Nephron (organoid): Measurements from ENCODE around the gene ERAP2.

Source experiments
- H3K27ac Mint-ChIP-seq, 3 experiments: 2 replicates each; pipeline ENCODE4 v1.8.0; 2020; ENCODE audit warnings: mixed read lengths in 3 of 3, mild to moderate bottlenecking in 2 of 3, moderate library complexity in 1 of 3
- H3K27me3 Mint-ChIP-seq: 2 replicates; pipeline ENCODE4 v1.8.0; 2021; ENCODE audit warnings: low read depth, mild to moderate bottlenecking, moderate library complexity, mixed read lengths
- H3K36me3 Mint-ChIP-seq: 2 replicates; pipeline ENCODE4 v1.8.0; 2020; ENCODE audit warnings: low read depth, mixed read lengths
- H3K4me1 Mint-ChIP-seq: 2 replicates; pipeline ENCODE4 v1.8.0; 2020; ENCODE audit warnings: mixed read lengths
- H3K4me3 Mint-ChIP-seq, 3 experiments: 2 replicates each; pipeline ENCODE4 v1.8.0; 2020; ENCODE audit warnings: mild to moderate bottlenecking in 3 of 3, mixed read lengths in 3 of 3, moderate library complexity in 2 of 3
- H3K9me3 Mint-ChIP-seq: 2 replicates; pipeline ENCODE4 v1.8.0; 2020; ENCODE audit warnings: mixed read lengths
- TF ChIP-seq, protein P1 (sequence below), 3 experiments: fragments of 200-600 bp; sonication (generic); IDR thresholded peaks; one replicate each; pipeline ENCODE4 v1.5.0; 2021; ENCODE audit warnings: antibody characterized with exemption in 3 of 3; ENCODE audit not compliant: unreplicated experiment in 3 of 3

Gene ERAP2, protein sequence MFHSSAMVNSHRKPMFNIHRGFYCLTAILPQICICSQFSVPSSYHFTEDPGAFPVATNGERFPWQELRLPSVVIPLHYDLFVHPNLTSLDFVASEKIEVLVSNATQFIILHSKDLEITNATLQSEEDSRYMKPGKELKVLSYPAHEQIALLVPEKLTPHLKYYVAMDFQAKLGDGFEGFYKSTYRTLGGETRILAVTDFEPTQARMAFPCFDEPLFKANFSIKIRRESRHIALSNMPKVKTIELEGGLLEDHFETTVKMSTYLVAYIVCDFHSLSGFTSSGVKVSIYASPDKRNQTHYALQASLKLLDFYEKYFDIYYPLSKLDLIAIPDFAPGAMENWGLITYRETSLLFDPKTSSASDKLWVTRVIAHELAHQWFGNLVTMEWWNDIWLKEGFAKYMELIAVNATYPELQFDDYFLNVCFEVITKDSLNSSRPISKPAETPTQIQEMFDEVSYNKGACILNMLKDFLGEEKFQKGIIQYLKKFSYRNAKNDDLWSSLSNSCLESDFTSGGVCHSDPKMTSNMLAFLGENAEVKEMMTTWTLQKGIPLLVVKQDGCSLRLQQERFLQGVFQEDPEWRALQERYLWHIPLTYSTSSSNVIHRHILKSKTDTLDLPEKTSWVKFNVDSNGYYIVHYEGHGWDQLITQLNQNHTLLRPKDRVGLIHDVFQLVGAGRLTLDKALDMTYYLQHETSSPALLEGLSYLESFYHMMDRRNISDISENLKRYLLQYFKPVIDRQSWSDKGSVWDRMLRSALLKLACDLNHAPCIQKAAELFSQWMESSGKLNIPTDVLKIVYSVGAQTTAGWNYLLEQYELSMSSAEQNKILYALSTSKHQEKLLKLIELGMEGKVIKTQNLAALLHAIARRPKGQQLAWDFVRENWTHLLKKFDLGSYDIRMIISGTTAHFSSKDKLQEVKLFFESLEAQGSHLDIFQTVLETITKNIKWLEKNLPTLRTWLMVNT

DNA sequence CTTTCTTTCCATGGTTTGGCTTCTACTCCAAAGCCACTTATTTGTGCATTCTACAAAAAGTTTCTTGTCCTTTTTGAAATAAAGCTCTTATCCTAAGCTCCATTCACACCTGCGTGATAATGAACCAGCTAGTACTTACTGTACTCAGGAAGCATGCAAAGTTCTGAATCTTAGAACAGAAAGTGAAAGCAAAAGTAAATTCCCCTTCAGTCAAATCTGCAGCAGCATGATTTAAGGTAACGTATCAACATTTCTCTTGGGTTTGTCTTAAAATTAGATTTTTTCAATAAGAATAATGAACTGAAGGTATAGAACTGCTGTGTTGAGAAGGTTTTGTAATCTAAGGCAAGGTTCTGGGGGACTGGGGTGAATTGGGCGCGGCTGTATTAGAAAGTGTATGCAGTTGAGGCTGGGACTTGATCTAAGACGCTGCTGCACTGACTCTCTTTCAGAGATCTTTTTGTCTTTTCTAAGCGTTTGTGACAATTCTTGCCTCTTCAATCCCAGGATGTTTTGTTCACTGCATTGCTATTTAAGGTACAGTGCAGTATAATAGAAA lies at the start of gene ERAP2:
Gene ERAP2 (plus strand): TSS at position 209 of the 559 bp plus-strand sequence. CDS start 3,186 bp downstream, outside the sequence.
- Mint-ChIP-seq H3K4me1 (peaks cover 6% of the 10 kb centered on the region), H3K27ac (peak within 1 kb of the TSS in 2 of 3 experiments; percentile 43 to 77), H3K4me3 (peak within 1 kb of the TSS; percentile 28 to 83 (median 76)), H3K9me3 (no peaks in the 10 kb centered on the region), H3K27me3 (no peaks in the 10 kb centered on the region), H3K36me3 (no peaks in the 10 kb centered on the region)
- TF ChIP-seq, protein P1, sequence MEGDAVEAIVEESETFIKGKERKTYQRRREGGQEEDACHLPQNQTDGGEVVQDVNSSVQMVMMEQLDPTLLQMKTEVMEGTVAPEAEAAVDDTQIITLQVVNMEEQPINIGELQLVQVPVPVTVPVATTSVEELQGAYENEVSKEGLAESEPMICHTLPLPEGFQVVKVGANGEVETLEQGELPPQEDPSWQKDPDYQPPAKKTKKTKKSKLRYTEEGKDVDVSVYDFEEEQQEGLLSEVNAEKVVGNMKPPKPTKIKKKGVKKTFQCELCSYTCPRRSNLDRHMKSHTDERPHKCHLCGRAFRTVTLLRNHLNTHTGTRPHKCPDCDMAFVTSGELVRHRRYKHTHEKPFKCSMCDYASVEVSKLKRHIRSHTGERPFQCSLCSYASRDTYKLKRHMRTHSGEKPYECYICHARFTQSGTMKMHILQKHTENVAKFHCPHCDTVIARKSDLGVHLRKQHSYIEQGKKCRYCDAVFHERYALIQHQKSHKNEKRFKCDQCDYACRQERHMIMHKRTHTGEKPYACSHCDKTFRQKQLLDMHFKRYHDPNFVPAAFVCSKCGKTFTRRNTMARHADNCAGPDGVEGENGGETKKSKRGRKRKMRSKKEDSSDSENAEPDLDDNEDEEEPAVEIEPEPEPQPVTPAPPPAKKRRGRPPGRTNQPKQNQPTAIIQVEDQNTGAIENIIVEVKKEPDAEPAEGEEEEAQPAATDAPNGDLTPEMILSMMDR (IDR thresholded peaks at IDR 0.05; ENCODE audit: unreplicated experiment in 3 of 3): no peak

DNA sequence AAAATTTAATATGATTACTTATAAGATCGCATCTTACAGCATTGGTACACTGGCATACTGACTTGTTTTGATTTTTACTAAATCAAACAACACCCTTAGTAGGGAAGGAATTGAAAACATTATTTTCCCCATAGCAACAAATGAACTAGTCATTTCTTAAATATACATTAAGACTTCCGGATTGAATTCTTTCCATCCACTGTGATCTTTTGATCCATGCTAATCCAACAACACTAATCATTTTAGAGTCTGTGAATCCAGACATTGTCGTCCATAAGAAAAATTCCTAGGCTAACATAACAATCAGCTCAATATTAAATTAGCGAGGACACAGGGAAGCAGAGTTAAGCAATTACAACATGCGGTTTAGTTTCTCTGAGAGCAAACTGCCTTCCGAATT lies 47.0 kb upstream of the ERAP2 start:
- H3K4me3 Mint-ChIP-seq: no peak overlapping the region
- peaks cover 9% of the 10 kb centered on the region for H3K4me1 Mint-ChIP-seq
- H3K9me3 Mint-ChIP-seq: no peaks in the 10 kb centered on the region
- TF ChIP-seq, protein P1 (IDR thresholded peaks at IDR 0.05; ENCODE audit: unreplicated experiment in 3 of 3): no peak
- H3K27me3 Mint-ChIP-seq: peaks cover 6% of the 10 kb centered on the region
- no peak overlapping the region for H3K27ac Mint-ChIP-seq
- no peaks in the 10 kb centered on the region for H3K36me3 Mint-ChIP-seq

DNA sequence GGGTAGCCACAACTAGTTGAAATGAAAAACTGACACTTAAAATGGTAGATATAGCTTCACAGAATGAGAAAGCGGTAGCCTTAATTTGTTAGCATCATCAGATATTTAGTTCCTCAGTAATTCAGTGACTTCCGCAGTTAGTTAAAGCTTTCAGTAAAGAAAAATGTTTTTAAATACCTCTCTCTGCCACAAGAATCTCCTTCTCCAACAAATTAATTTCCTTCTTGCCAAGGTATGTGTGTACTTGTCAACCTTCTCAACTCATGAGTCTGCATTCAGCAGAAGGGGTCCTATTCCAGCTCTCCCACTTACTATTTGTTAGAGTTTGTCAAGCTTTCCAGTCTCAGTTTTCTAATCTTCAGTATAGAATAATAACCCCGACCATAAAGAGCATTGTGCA lies 42.3 kb upstream of the ERAP2 start:
- Mint-ChIP-seq H3K4me3 (no peak overlapping the region), H3K9me3 (no peaks in the 10 kb centered on the region), H3K36me3 (no peaks in the 10 kb centered on the region), H3K27me3 (peaks cover 6% of the 10 kb centered on the region), H3K4me1 (no peaks in the 10 kb centered on the region), H3K27ac (no peak overlapping the region)
- TF ChIP-seq, protein P1 (IDR thresholded peaks at IDR 0.05; ENCODE audit: unreplicated experiment in 3 of 3): no peak

DNA sequence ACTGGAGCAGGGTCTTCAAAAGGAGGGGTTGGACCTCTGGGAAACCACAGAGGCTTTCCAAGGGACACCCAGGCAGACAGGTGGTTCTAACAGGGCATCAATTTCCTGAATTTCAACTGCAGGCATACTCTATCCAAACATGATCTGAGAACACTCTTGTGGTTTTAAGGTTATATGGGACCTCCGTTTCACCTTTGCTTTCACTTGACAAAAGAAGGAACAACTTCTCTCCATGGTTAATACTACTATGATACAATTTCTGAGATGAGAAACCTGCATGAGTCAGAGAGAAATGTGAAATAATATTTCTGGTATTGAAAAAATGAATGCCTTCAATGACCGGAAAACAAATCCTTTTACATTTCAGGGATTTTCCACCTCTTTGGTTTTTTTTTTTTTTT lies 40.5 kb upstream of the ERAP2 start:
- Mint-ChIP-seq H3K27me3 (peaks cover 6% of the 10 kb centered on the region), H3K27ac (no peak overlapping the region), H3K4me3 (no peak overlapping the region), H3K36me3 (no peaks in the 10 kb centered on the region), H3K9me3 (no peaks in the 10 kb centered on the region), H3K4me1 (no peaks in the 10 kb centered on the region)
- TF ChIP-seq, protein P1 (IDR thresholded peaks at IDR 0.05; ENCODE audit: unreplicated experiment in 3 of 3): no peak

DNA sequence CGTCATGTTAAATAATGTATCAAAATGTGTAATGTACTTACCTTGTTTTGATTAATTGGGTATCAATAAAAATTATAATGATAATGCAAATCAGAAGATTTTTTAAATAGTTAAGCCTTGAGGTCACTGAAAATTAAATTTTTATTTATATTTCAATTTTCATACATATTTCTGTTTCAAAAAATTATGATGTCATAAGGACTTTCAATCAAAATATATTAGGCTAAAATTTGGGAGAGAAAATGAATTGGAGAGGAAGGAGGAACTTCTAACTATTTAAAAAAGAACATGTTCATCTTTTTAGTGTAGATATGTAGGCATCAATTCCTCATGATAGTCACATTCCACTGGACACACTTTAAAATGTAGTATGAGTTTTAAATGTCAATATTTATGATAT lies 39.5 kb upstream of the ERAP2 start:
- TF ChIP-seq, protein P1 (IDR thresholded peaks at IDR 0.05; ENCODE audit: unreplicated experiment in 3 of 3): no peak
- no peaks in the 10 kb centered on the region for H3K9me3 Mint-ChIP-seq
- no peaks in the 10 kb centered on the region for H3K36me3 Mint-ChIP-seq
- H3K27me3 Mint-ChIP-seq: no peaks in the 10 kb centered on the region
- H3K4me1 Mint-ChIP-seq: peaks cover 5% of the 10 kb centered on the region
- no peak overlapping the region for H3K27ac Mint-ChIP-seq
- H3K4me3 Mint-ChIP-seq: no peak overlapping the region
